A549 (cell line): ENCODE data around the gene BCAP31.
"Not testable (repeated sequence)": the region's sequence is repeated elsewhere in the genome, so short reads cannot be mapped to it uniquely, and the experiment has no call there.

Experiments used
- CHD4 ChIP-seq: fragments of 200-600 bp; sonication (generic); IDR thresholded peaks from 2 replicates; pipeline ENCODE4 v1.6.1; 2016; ENCODE audit warnings: antibody characterized with exemption, mild to moderate bottlenecking, borderline replicate concordance
- EP300 ChIP-seq, 2 experiments: fragments of >200 bp; sonication (Bioruptor Twin); formaldehyde crosslinking; IDR thresholded peaks; 2 replicates in 1 of 2; 3 replicates in 1 of 2; pipeline ENCODE4 v1.6.1; 2016 to 2017
- POLR2A ChIP-seq: IDR thresholded peaks from 2 replicates; pipeline ENCODE4 v1.6.1; 2012; ENCODE audit warnings: mild to moderate bottlenecking, low read length
- SMC3 ChIP-seq: fragments of >200 bp; sonication (Bioruptor Twin); formaldehyde crosslinking; IDR thresholded peaks from 3 replicates; pipeline ENCODE4 v1.6.1; 2018; ENCODE audit warnings: inconsistent platforms
- TF ChIP-seq, protein P1 (sequence below): fragments of >200 bp; sonication (Bioruptor Twin); formaldehyde crosslinking; IDR thresholded peaks from 3 replicates; pipeline ENCODE4 v1.5.1; 2016
- TF ChIP-seq, protein P2 (sequence below): fragments of 250-450 bp; sonication (Bioruptor Pico); IDR thresholded peaks from 2 replicates; pipeline ENCODE4 v1.5.0; 2021; ENCODE audit warnings: mild to moderate bottlenecking, moderate library complexity, borderline replicate concordance

DNA sequence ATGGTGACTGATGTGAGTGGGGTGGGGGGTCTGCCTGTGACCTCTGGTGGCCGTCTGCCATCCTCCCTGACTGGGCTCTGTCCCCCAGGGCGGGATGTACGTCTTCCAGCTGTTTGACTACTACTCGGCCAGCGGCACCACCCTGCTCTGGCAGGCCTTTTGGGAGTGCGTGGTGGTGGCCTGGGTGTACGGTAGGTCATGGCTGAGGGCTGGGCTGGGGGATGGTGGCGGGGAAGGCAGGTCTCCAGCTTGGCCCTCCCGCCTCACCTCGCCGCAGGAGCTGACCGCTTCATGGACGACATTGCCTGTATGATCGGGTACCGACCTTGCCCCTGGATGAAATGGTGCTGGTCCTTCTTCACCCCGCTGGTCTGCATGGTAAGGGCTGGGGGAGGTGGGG is 29.9 kb downstream of the BCAP31 start:
- TF ChIP-seq SMC3; POLR2A; EP300 (IDR thresholded peaks at IDR 0.05); CHD4: not testable (repeated sequence)
- TF ChIP-seq, protein P1, sequence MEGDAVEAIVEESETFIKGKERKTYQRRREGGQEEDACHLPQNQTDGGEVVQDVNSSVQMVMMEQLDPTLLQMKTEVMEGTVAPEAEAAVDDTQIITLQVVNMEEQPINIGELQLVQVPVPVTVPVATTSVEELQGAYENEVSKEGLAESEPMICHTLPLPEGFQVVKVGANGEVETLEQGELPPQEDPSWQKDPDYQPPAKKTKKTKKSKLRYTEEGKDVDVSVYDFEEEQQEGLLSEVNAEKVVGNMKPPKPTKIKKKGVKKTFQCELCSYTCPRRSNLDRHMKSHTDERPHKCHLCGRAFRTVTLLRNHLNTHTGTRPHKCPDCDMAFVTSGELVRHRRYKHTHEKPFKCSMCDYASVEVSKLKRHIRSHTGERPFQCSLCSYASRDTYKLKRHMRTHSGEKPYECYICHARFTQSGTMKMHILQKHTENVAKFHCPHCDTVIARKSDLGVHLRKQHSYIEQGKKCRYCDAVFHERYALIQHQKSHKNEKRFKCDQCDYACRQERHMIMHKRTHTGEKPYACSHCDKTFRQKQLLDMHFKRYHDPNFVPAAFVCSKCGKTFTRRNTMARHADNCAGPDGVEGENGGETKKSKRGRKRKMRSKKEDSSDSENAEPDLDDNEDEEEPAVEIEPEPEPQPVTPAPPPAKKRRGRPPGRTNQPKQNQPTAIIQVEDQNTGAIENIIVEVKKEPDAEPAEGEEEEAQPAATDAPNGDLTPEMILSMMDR = not testable (repeated sequence)
- TF ChIP-seq, protein P2, sequence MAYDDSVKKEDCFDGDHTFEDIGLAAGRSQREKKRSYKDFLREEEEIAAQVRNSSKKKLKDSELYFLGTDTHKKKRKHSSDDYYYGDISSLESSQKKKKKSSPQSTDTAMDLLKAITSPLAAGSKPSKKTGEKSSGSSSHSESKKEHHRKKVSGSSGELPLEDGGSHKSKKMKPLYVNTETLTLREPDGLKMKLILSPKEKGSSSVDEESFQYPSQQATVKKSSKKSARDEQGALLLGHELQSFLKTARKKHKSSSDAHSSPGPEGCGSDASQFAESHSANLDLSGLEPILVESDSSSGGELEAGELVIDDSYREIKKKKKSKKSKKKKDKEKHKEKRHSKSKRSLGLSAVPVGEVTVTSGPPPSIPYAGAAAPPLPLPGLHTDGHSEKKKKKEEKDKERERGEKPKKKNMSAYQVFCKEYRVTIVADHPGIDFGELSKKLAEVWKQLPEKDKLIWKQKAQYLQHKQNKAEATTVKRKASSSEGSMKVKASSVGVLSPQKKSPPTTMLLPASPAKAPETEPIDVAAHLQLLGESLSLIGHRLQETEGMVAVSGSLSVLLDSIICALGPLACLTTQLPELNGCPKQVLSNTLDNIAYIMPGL = not testable (repeated sequence)
